HCT116 (cell line): ENCODE results near the gene PRKCA. TPM values are rescaled to one million over a fixed set of nuclear protein-coding genes. Genes with fewer than 3 reads are reported as not detected.

Experiments
- ATAC-seq: fragments of 200-7000 bp; cut with Tn5 transposase; 2 replicates; pipeline ENCODE4 v1.9.1; 2020; ENCODE audit warnings: mild to moderate bottlenecking, moderate library complexity
- BruUV-seq: library from RNA; stranded (reverse); fragments of 400-500 nt; replicated peaks from 2 replicates; lab custom pipeline; 2021; lab: Mats Ljungman, UMichigan
- CTCF ChIA-PET: fragments of 300-600 bp; sonication (Branson Sonifier 250); formaldehyde crosslinking; loops from one replicate; lab custom pipeline; 2021; ENCODE audit warnings: antibody characterized with exemption; lab: Charles Lee
- POLR2A ChIA-PET: fragments of 300-600, 350-600 bp; sonication (Branson Sonifier 250); formaldehyde crosslinking; loops from one replicate; lab custom pipeline; 2021; ENCODE audit warnings: antibody characterized with exemption; lab: Charles Lee
- RAD21 ChIA-PET, 2 experiments: fragments of 300-600 bp; sonication (Branson Sonifier 250); formaldehyde crosslinking; loops; one replicate each; lab custom pipeline; 2023; ENCODE audit warnings: low total read pairs in 2 of 2; ENCODE audit not compliant: uncharacterized antibody in 2 of 2, unreplicated experiment in 2 of 2, low non-redundant PET in 1 of 2; lab: Charles Lee
- DNase-seq: peaks from one replicate; pipeline ENCODE4 v3.0.0-alpha.2; 2010; ENCODE audit warnings: low read depth, low spot score
- H2AFZ ChIP-seq: fragments of 200-600 bp; shearing (Covaris generic), sonication (generic); 2 replicates; pipeline ENCODE4 v1.6.1; 2017; ENCODE audit warnings: low read depth, mixed run types, mixed read lengths, antibody characterized with exemption, low read length; ENCODE audit not compliant: poor library complexity, severe bottlenecking
- H3K27ac ChIP-seq: 2 replicates; pipeline ENCODE4 v1.5.1; 2012; ENCODE audit warnings: low read depth, low read length
- H3K27me3 ChIP-seq: fragments of 200-600 bp; sonication (generic); 2 replicates; pipeline ENCODE4 v1.6.1; 2016; ENCODE audit warnings: mixed run types, low read length, mixed read lengths; ENCODE audit not compliant: insufficient read depth
- H3K36me3 ChIP-seq, 2 experiments: fragments of 200-500 bp in 1 of 2; fragments of 200-600 bp in 1 of 2; sonication (Bioruptor generic) in 1 of 2; sonication (generic) in 1 of 2; 2 replicates each; pipeline versions ENCODE4 v1.5.1 to v1.6.1; 2014 to 2016; ENCODE audit warnings: low read length in 2 of 2, inconsistent platforms in 1 of 2, mixed read lengths in 1 of 2, mixed run types in 1 of 2; ENCODE audit not compliant: insufficient read depth in 2 of 2, control insufficient read depth in 1 of 2
- H3K4me1 ChIP-seq, 2 experiments: fragments of 200-600 bp in 1 of 2; sonication (generic) in 1 of 2; 2 replicates each; pipeline versions ENCODE4 v1.5.1 to v1.6.1; 2012 to 2017; ENCODE audit warnings: low read length in 2 of 2, inconsistent platforms in 1 of 2, mild to moderate bottlenecking in 1 of 2, mixed read lengths in 1 of 2, mixed run types in 1 of 2, moderate library complexity in 1 of 2; ENCODE audit not compliant: insufficient read depth in 2 of 2, control insufficient read depth in 1 of 2
- H3K4me2 ChIP-seq: fragments of 200-600 bp; sonication (generic); 2 replicates; pipeline ENCODE4 v1.6.1; 2017; ENCODE audit warnings: mixed run types, low read length, mixed read lengths
- H3K4me3 ChIP-seq, 2 experiments: fragments of 200-600 bp in 1 of 2; sonication (generic) in 1 of 2; replicated peaks in 1 of 2; 2 replicates each; pipeline ENCODE4 v1.5.1; 2011 to 2016; ENCODE audit warnings: low read length in 2 of 2, control low read depth in 1 of 2, low read depth in 1 of 2, mild to moderate bottlenecking in 1 of 2, mixed read lengths in 1 of 2, mixed run types in 1 of 2
- H3K79me2 ChIP-seq: fragments of 200-600 bp; sonication (generic); 2 replicates; pipeline ENCODE4 v1.6.1; 2017; ENCODE audit warnings: mild to moderate bottlenecking, mixed run types, low read length, moderate library complexity, mixed read lengths; ENCODE audit not compliant: insufficient read depth
- H3K9ac ChIP-seq: fragments of 200-600 bp; sonication (generic); 2 replicates; pipeline ENCODE4 v1.6.1; 2016; ENCODE audit warnings: low read length, mixed read lengths
- H3K9me2 ChIP-seq: fragments of 200-600 bp; sonication (generic), shearing (Covaris generic); 2 replicates; pipeline ENCODE4 v1.6.1; 2017; ENCODE audit warnings: mixed run types, mild to moderate bottlenecking, moderate library complexity; ENCODE audit not compliant: insufficient read depth
- H3K9me3 ChIP-seq, 2 experiments: fragments of 200-500 bp in 1 of 2; fragments of 200-600 bp in 1 of 2; sonication (Bioruptor generic) in 1 of 2; sonication (generic) in 1 of 2; 2 replicates each; pipeline ENCODE4 v1.6.1; 2014 to 2017; ENCODE audit warnings: low read length in 2 of 2, mixed read lengths in 2 of 2, inconsistent platforms in 1 of 2, low read depth in 1 of 2, mild to moderate bottlenecking in 1 of 2, mixed run types in 1 of 2, moderate library complexity in 1 of 2; ENCODE audit not compliant: control insufficient read depth in 1 of 2, insufficient read depth in 1 of 2
- H4K20me1 ChIP-seq: fragments of 200-600 bp; sonication (generic), shearing (Covaris generic); 2 replicates; pipeline ENCODE4 v1.6.1; 2017; ENCODE audit warnings: mixed run types, mild to moderate bottlenecking, moderate library complexity; ENCODE audit not compliant: insufficient read depth
- CBX3 ChIP-seq: IDR thresholded peaks from 2 replicates; pipeline ENCODE4 v1.6.1; 2012; ENCODE audit warnings: low read depth
- EGR1 ChIP-seq: IDR thresholded peaks from 2 replicates; pipeline ENCODE4 v1.6.1; 2012; ENCODE audit warnings: low read depth
- ELF1 ChIP-seq: IDR thresholded peaks from 2 replicates; pipeline ENCODE4 v1.6.1; 2012; ENCODE audit warnings: low read depth, borderline replicate concordance
- EZH2 ChIP-seq: fragments of 200-600 bp; sonication (generic); IDR thresholded peaks from 2 replicates; pipeline ENCODE4 v1.6.1; 2017; ENCODE audit warnings: antibody characterized with exemption, mixed run types
- EZH2phosphoT487 ChIP-seq: fragments of 200-600 bp; IDR thresholded peaks from 2 replicates; pipeline ENCODE4 v1.6.1; 2018; ENCODE audit warnings: antibody characterized with exemption, borderline replicate concordance
- FOSL1 ChIP-seq: IDR thresholded peaks from 2 replicates; pipeline ENCODE4 v1.6.1; 2012; ENCODE audit warnings: low read depth
- POLR2A ChIP-seq: IDR thresholded peaks from 2 replicates; pipeline ENCODE4 v1.7.0; 2011; ENCODE audit warnings: borderline replicate concordance; ENCODE audit not compliant: insufficient read depth, insufficient read length; ENCODE audit errors: extremely low read depth
- RAD21 ChIP-seq: IDR thresholded peaks from 2 replicates; pipeline ENCODE4 v1.6.1; 2012; ENCODE audit warnings: low read depth, mild to moderate bottlenecking
- REST ChIP-seq: IDR thresholded peaks from 2 replicates; pipeline ENCODE4 v1.6.1; 2012; ENCODE audit warnings: low read depth
- SIN3A ChIP-seq: IDR thresholded peaks from 2 replicates; pipeline ENCODE4 v1.6.1; 2012; ENCODE audit warnings: low read depth
- SP1 ChIP-seq: IDR thresholded peaks from 2 replicates; pipeline ENCODE4 v1.6.1; 2012; ENCODE audit warnings: low read depth
- SRF ChIP-seq: IDR thresholded peaks from 2 replicates; pipeline ENCODE4 v1.6.1; 2012; ENCODE audit warnings: low read depth
- ZBTB33 ChIP-seq: IDR thresholded peaks from 2 replicates; pipeline ENCODE4 v1.6.1; 2011; ENCODE audit warnings: mild to moderate bottlenecking, low read length, moderate library complexity; ENCODE audit not compliant: insufficient replicate concordance; ENCODE audit errors: extremely low read depth
- ZFX ChIP-seq: fragments of 450-650 bp; IDR thresholded peaks from 2 replicates; pipeline ENCODE4 v1.6.1; 2017
- ZNF274 ChIP-seq: fragments of 200-500 bp; sonication (Bioruptor generic); IDR thresholded peaks from 2 replicates; pipeline ENCODE4 v1.6.1; 2014; ENCODE audit warnings: mild to moderate bottlenecking, low read depth, low read length, inconsistent platforms
- intact Hi-C: fragments of 100-400 bp; cut with micrococcal nuclease; formaldehyde crosslinking; loops from 2 replicates; pipeline ENCODE4 v1.10.0; 2022
- total RNA-seq: library from RNA; stranded (reverse); gene quantifications from one replicate; pipeline ENCODE4 v1.2.1, GENCODE V29; 2021; ENCODE audit not compliant: unreplicated experiment

PRKCA gene
- total RNA-seq, 1 experiment from 2014 or later = 18.8 TPM

- TF ChIP-seq REST (no peak), SP1 (no peak), POLR2A (no peak), ZBTB33 (no peak)
These were observed 424.4 kb downstream of the PRKCA start (continued) for GRCh38 chr17:66726846-66727245.

GRCh38 chr17:66727634-66728570 lies 425.5 kb downstream of the PRKCA start:
- H2AFZ ChIP-seq = no peak overlapping the region
- intact Hi-C loops = loop anchor here (1.0 kb wide), 3 partner anchors 172 to 247 kb away; no protein-coding TSS in a partner anchor
- no peak overlapping the region for H3K27ac ChIP-seq
- POLR2A ChIA-PET = interaction anchor here (0.6 kb wide), 1 partner anchor 103 kb away, joined by 5 read pairs; no protein-coding TSS in a partner anchor
- H3K4me1 ChIP-seq = peaks cover 0 to 11% of the 10 kb centered on the region in 2 experiments; a peak in 2 of 4 replicates
- RAD21 ChIA-PET = interaction anchor here (0.9 to 1.2 kb wide), 4 partner anchors 172 to 430 kb away, joined by 3 to 5 read pairs (median 3); no protein-coding TSS in a partner anchor
- no peak overlapping the region for H3K4me2 ChIP-seq
- CTCF ChIA-PET = interaction anchor here (0.7 to 3.0 kb wide), 14 partner anchors 9 to 430 kb away, joined by 3 to 22 read pairs (median 4); no protein-coding TSS in a partner anchor
- H3K9me2 ChIP-seq = no peaks in the 10 kb centered on the region
- H3K9me3 ChIP-seq = no peaks in the 10 kb centered on the region
- no peaks in the 10 kb centered on the region for H4K20me1 ChIP-seq
- H3K36me3 ChIP-seq = no peaks in the 10 kb centered on the region
- BruUV-seq = no TSS peak
- peak; percentile 96 for ATAC-seq
- H3K27me3 ChIP-seq = no peaks in the 10 kb centered on the region
- DNase-seq = peak; percentile 34
- no peaks in the 10 kb centered on the region for H3K79me2 ChIP-seq
- H3K4me3 ChIP-seq = no peak overlapping the region
- no peak overlapping the region for H3K9ac ChIP-seq
- TF ChIP-seq ZFX (no peak), ZNF274 (no peak), ZBTB33 (no peak), EZH2 (no peak), RAD21 (peak; percentile 86), EGR1 (no peak), FOSL1 (no peak), SP1 (no peak), SIN3A (no peak), CBX3 (no peak), EZH2phosphoT487 (no peak), SRF (no peak), ELF1 (no peak)
